B cell (primary cell): ENCODE results near the gene FLT1. TPM values are rescaled to one million over a fixed set of nuclear protein-coding genes. Genes with fewer than 3 reads are reported as not detected.

ENCODE experiments used
- ATAC-seq: fragments of 200-7000 bp; cut with Tn5 transposase; one replicate; pipeline ENCODE4 v1.10.0; 2021; ENCODE audit warnings: low read depth, mild to moderate bottlenecking, moderate number of reproducible peaks, moderate library complexity
- CTCF ChIA-PET: fragments of 350-600 bp; sonication (Branson Sonifier 250); formaldehyde crosslinking; loops from one replicate; lab custom pipeline; 2021; ENCODE audit warnings: antibody characterized with exemption, inconsistent platforms; lab: Charles Lee
- POLR2A ChIA-PET: fragments of 350-600 bp; sonication (Branson Sonifier 250); formaldehyde crosslinking; loops from one replicate; lab custom pipeline; 2021; ENCODE audit warnings: antibody characterized with exemption; lab: Charles Lee
- DNase-seq: peaks from one replicate; pipeline ENCODE4 v3.0.0; 2013
- H2AFZ ChIP-seq: 2 replicates; pipeline ENCODE4 v1.6.1; 2012; ENCODE audit warnings: mild to moderate bottlenecking, low read depth, low read length; ENCODE audit not compliant: insufficient read depth, poor library complexity, severe bottlenecking
- H3K27ac ChIP-seq, 2 donors: 1 replicate in 1 of 2; 2 replicates in 1 of 2; pipeline ENCODE4 v1.5.1; 2012 to 2013; ENCODE audit warnings: low read length in 2 of 2, mild to moderate bottlenecking in 2 of 2, moderate library complexity in 1 of 2
- H3K27me3 ChIP-seq, 4 experiments: fragments of 200-600 bp in 1 of 4; sonication (generic) in 1 of 4; replicated peaks in 1 of 4; 1 replicate in 2 of 4; 2 replicates in 2 of 4; pipeline versions ENCODE4 v1.6.1 to v1.7.0; 2013 to 2016; ENCODE audit warnings: low read length in 3 of 4, mild to moderate bottlenecking in 2 of 4, mixed read lengths in 1 of 4, moderate library complexity in 1 of 4; ENCODE audit not compliant: insufficient read depth in 4 of 4, control insufficient read depth in 3 of 4; ENCODE audit errors: control extremely low read depth in 1 of 4
- H3K36me3 ChIP-seq, 2 experiments: replicated peaks in 1 of 2; 1 replicate in 1 of 2; 2 replicates in 1 of 2; pipeline versions ENCODE4 v1.6.1 to v1.7.1; 2013; ENCODE audit warnings: low read length in 1 of 2; ENCODE audit not compliant: insufficient read depth in 2 of 2, control insufficient read depth in 1 of 2; ENCODE audit errors: control extremely low read depth in 1 of 2, extremely low read depth in 1 of 2
- H3K4me1 ChIP-seq, 2 donors: fragments of 200-600 bp in 1 of 2; sonication (generic) in 1 of 2; 1 replicate in 1 of 2; 2 replicates in 1 of 2; pipeline versions ENCODE4 v1.5.1 to v1.6.1; 2013 to 2017; ENCODE audit warnings: low read length in 2 of 2; ENCODE audit not compliant: control insufficient read depth in 2 of 2, insufficient read depth in 2 of 2
- H3K4me2 ChIP-seq: replicated peaks from 2 replicates; pipeline ENCODE3; 2012; ENCODE audit warnings: mild to moderate bottlenecking, low read depth, low read length; ENCODE audit not compliant: poor library complexity, severe bottlenecking
- H3K4me3 ChIP-seq, 5 experiments: fragments of 200-600 bp in 1 of 5; sonication (generic) in 1 of 5; 1 replicate in 3 of 5; 2 replicates in 2 of 5; pipeline versions ENCODE4 v1.5.1 to v1.7.0; 2011 to 2016; ENCODE audit warnings: low read length in 4 of 5, mild to moderate bottlenecking in 4 of 5, low read depth in 2 of 5, control low read depth in 1 of 5, moderate library complexity in 1 of 5; ENCODE audit not compliant: insufficient read depth in 1 of 5; ENCODE audit errors: control extremely low read depth in 1 of 5, extremely low read depth in 1 of 5
- H3K79me2 ChIP-seq: fragments of 200-600 bp; sonication (generic); one replicate; pipeline ENCODE4 v1.6.0; 2016; ENCODE audit warnings: low read length; ENCODE audit not compliant: control insufficient read depth, insufficient read depth
- H3K9ac ChIP-seq: fragments of 200-600 bp; sonication (generic); 2 replicates; pipeline ENCODE4 v1.6.1; 2017; ENCODE audit warnings: mild to moderate bottlenecking, low read length, moderate library complexity
- H3K9me3 ChIP-seq, 3 donors: one replicate each; pipeline versions ENCODE4 v1.6.1 to v1.7.1; 2013; ENCODE audit warnings: low read length in 2 of 3; ENCODE audit not compliant: control insufficient read depth in 2 of 3, insufficient read depth in 1 of 3; ENCODE audit errors: control extremely low read depth in 1 of 3
- H4K20me1 ChIP-seq: 2 replicates; pipeline ENCODE4 v1.6.0; 2012; ENCODE audit warnings: mild to moderate bottlenecking, low read length; ENCODE audit not compliant: insufficient read depth, control insufficient read depth, poor library complexity, severe bottlenecking
- H3K27ac Mint-ChIP-seq: one replicate; pipeline ENCODE4 v1.8.0; 2021; ENCODE audit warnings: mixed read lengths
- H3K27me3 Mint-ChIP-seq: one replicate; pipeline ENCODE4 v1.8.0; 2021; ENCODE audit warnings: mixed read lengths
- H3K4me1 Mint-ChIP-seq: one replicate; pipeline ENCODE4 v1.8.0; 2021; ENCODE audit warnings: mixed read lengths
- H3K4me3 Mint-ChIP-seq: one replicate; pipeline ENCODE4 v1.8.0; 2021; ENCODE audit warnings: mixed read lengths
- H3K9me3 Mint-ChIP-seq: one replicate; pipeline ENCODE4 v1.8.0; 2022; ENCODE audit warnings: mixed read lengths; ENCODE audit not compliant: insufficient read depth
- CTCF ChIP-seq: fragments of 200-600 bp; IDR thresholded peaks from one replicate; pipeline ENCODE4 v1.8.0; 2022; ENCODE audit warnings: antibody characterized with exemption, mild to moderate bottlenecking
- EZH2 ChIP-seq: IDR thresholded peaks from 2 replicates; pipeline ENCODE4 v1.6.1; 2012; ENCODE audit warnings: borderline replicate concordance, low read depth, mild to moderate bottlenecking, moderate library complexity, low read length; ENCODE audit not compliant: insufficient read depth, poor library complexity, severe bottlenecking
- WGBS: methylation state at CpG from one replicate; pipeline ENCODE4 v1.1.5; 2013; ENCODE audit warnings: missing lambda C conversion rate; ENCODE audit not compliant: insufficient coverage; 5-methylcytosine and 5-hydroxymethylcytosine counted together
- intact Hi-C: fragments of 100-400 bp; cut with micrococcal nuclease; formaldehyde crosslinking; loops from one replicate; pipeline ENCODE4 v1.10.0; 2022
- polyA plus RNA-seq: library from polyadenylated mRNA; depleted of rRNA; stranded (reverse); fragments of >200 nt; gene quantifications from 2 replicates; pipeline ENCODE4 v1.2.3, GENCODE V29; 2012
- total RNA-seq, 2 donors: library from RNA; stranded (reverse); fragments of 120-200 nt in 1 of 2; gene quantifications; 1 replicate in 1 of 2; 2 replicates in 1 of 2; pipeline versions ENCODE4 v1.2.3 to v1.2.4, GENCODE V29; 2013 to 2022

Gene FLT1
- total and polyA plus RNA-seq, 2 donors (not counting 1 experiment from before 2014, with no cell fraction given), result 1.1 to 1.2 TPM

DNA sequence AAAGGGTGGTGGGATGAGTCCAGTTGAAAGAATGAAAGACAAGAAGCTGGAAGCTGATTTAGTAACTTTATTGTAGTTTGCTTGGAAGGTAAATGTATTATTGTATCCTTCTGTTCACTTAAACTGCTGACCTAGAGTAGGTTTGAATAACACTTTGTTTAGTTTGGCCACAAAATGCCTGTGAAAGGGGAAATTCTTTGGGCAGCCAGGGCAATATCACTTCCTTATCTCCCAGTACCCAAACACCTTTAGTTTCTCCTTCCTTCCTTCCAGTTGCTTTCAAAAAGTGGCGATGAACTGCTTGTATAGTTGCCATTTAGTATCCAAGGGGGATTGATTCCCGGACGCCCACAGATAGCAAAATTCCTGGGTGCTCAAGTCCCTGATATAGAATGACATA, 236.5 kb downstream of the FLT1 start:
- H3K9ac ChIP-seq, result no peak overlapping the region
- H3K4me2 ChIP-seq, result peak overlapping the region; percentile 21
- no peaks in the 10 kb centered on the region for H3K27me3 ChIP-seq
- Mint-ChIP-seq H3K9me3 (no peaks in the 10 kb centered on the region), H3K4me1 (peaks cover 32% of the 10 kb centered on the region), H3K4me3 (no peak overlapping the region), H3K27ac (peak overlapping the region; percentile 6), H3K27me3 (no peaks in the 10 kb centered on the region)
- H3K36me3 ChIP-seq, result peaks cover 17 to 54% of the 10 kb centered on the region in 2 experiments
- H3K27ac ChIP-seq, result peak overlapping the region in 1 of 2 donors; percentile 14
- H3K4me1 ChIP-seq, result peaks cover 15 to 22% of the 10 kb centered on the region in 2 donors
- no peaks in the 10 kb centered on the region for H3K9me3 ChIP-seq
- H3K4me3 ChIP-seq, result no peak overlapping the region
- POLR2A ChIA-PET, result interaction anchor here (0.6 kb wide), 1 partner anchor 84 kb away, joined by 3 read pairs; no protein-coding TSS in a partner anchor
- H3K79me2 ChIP-seq, result peaks cover 58% of the 10 kb centered on the region
- no CpG with 5 or more reads among the region's 3 CpGs for whole genome bisulfite sequencing
- no peak overlapping the region for H2AFZ ChIP-seq
- no peak for ATAC-seq
- TF ChIP-seq EZH2, result no peak
- no peak for TF ChIP-seq CTCF
- CTCF ChIA-PET, result no interaction called here
- no peaks in the 10 kb centered on the region for H4K20me1 ChIP-seq
- DNase-seq, result no peak
- intact Hi-C loops, result loop anchor here (5.0 kb wide), 1 partner anchor 116 kb away; no protein-coding TSS in a partner anchor

- no peaks in the 10 kb centered on the region for H3K9me3 Mint-ChIP-seq
- Histone ChIP-seq H3K4me3 (no peak overlapping the region), H3K27ac (no peak overlapping the region), H3K4me2 (no peak overlapping the region), H3K9ac (no peak overlapping the region), H3K79me2 (peaks cover 69% of the 10 kb centered on the region), H3K36me3 (peaks cover 17 to 45% of the 10 kb centered on the region in 2 experiments), H4K20me1 (no peaks in the 10 kb centered on the region), H3K4me1 (peaks cover 21 to 22% of the 10 kb centered on the region in 2 donors), H3K9me3 (no peaks in the 10 kb centered on the region), H3K27me3 (no peaks in the 10 kb centered on the region), H2AFZ (no peak overlapping the region)
- ChIA-PET POLR2A (no interaction called here), CTCF (no interaction called here)
- ATAC-seq (no peak), DNase-seq (no peak)
- no peak overlapping the region for H3K27ac Mint-ChIP-seq
- H3K4me1 Mint-ChIP-seq, result peaks cover 38% of the 10 kb centered on the region
- no peak overlapping the region for H3K4me3 Mint-ChIP-seq
- WGBS, result no CpG with 5 or more reads among the region's 4 CpGs
- no peaks in the 10 kb centered on the region for H3K27me3 Mint-ChIP-seq
- TF ChIP-seq CTCF (no peak), EZH2 (no peak)
- intact Hi-C loops, result loop anchor here (5.0 kb wide), 1 partner anchor 115 kb away; no protein-coding TSS in a partner anchor
Observed at GRCh38 chr13:28257305-28257704, 237.6 kb downstream of the FLT1 start.
